Endometrial microvascular endothelial cells (primary cell): ENCODE results near the gene CHCHD6. TPM values are rescaled to one million over a fixed set of nuclear protein-coding genes. Genes with fewer than 3 reads are reported as not detected.

Experiments
- in situ Hi-C: cut with HindIII; loops from 2 replicates; pipeline ENCODE4 v1.10.0; 2017; ENCODE audit warnings: low sequenced_read_pairs, low pct_unique_long_range_greater_than_20kb; ENCODE audit errors: inconsistent ontology term
- total RNA-seq: library from RNA; depleted of rRNA; stranded (reverse); fragments of >200 nt; gene quantifications from one replicate; pipeline ENCODE4 v1.2.3, GENCODE V29; 2015; ENCODE audit errors: inconsistent ontology term

Gene CHCHD6, protein sequence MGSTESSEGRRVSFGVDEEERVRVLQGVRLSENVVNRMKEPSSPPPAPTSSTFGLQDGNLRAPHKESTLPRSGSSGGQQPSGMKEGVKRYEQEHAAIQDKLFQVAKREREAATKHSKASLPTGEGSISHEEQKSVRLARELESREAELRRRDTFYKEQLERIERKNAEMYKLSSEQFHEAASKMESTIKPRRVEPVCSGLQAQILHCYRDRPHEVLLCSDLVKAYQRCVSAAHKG
- total RNA-seq: 18.3 TPM

DNA sequence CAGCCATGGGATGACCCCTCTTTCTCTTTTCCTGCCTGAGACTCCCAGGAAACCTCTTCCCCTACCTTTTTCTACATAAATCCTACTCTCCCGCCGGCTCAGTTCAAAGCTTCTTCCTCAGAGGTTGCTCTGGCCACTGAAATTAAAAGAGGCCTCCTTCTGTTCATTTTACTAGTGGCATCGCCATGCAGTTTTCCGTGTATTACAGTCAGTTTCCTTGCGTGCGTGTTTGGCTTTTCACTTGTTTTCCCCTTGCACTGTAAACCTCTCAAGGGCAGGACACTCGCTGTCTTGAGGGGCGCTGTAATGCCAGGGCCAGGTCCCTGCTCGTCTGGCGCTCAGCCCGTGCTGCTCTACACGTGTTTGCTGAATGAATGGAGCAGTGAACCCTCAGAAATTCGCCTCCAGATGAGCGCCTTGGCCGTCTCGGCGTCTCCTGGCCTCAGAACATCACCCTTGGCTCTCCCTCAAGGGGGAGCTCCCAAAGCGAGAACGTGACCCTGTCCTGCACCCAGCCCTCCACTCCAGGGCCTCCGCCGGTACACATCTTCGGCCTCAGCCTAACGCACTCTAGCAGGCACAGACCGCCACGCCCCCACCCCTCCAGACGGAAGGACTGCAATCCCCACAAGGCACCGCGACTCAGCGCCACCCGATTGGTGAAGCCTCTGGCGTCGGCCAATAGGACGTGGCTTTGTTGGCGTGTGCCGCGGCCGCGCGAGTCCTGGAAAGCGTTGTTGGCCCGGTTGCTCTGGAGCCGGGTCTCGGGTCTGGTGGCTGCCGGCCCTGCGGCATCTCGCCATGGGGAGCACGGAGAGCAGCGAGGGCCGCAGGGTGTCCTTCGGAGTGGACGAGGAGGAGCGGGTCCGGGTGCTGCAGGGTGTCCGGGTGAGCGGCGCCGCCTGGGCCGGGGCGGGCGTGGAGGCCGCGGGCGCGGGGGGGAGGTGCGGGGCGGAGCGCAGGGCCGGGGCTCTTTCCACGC, at the start of gene CHCHD6:
Gene CHCHD6, plus strand, starts transcription at position 729 of the 982 bp plus-strand sequence. Its CDS starts 73 bp downstream, at position 802.
- in situ Hi-C loops: no loop called here

DNA sequence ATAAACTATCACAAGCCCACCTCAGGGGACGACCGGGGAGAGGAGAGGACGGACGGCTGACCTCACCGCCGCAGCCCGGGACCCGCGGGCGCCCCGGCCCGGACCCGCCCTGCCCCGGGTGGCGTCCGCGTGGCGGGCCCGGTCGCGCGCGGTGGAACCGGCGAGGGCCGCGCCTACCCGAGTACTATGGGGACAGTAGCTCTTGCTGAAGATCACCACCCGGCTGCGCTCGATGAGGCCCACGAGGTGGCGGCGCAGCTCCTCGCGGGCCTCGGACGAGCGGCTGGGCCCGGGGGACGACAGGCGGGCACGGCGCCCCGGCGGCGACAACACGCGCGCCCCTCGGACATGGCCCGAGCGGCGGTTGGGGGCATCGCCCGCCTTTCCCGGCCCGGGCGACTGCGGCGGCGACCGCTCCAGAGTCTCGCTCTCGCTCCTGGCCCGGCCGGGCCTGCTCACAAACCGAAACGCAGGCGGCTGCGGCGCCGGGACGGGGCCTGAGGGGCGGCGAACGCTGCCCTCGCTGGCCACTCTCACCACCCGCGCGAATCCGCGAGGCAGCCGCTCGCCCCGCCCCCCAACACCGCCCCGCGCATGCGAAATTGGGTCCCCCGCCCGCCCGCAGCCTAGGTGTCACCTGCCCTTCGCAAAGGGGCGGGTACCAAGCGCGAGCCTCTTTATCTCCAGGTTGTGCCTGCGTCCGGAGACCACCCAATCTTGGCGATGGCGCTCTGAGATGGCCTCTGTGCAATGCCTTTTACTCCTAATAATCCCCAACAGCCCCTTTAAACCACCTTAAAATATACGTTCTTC, 49.3 kb upstream of the CHCHD6 start, which contains the start of gene TXNRD3:
Gene TXNRD3, minus strand, starts transcription at position 554 of the 813 bp plus-strand sequence.
- in situ Hi-C loops: no loop called here

- in situ Hi-C loops: no loop called here
These were observed 48.2 kb upstream of the CHCHD6 start for GRCh38 chr3:126655887-126656286.

- in situ Hi-C loops: no loop called here
These were observed 47.5 kb upstream of the CHCHD6 start for GRCh38 chr3:126656371-126657134.

DNA sequence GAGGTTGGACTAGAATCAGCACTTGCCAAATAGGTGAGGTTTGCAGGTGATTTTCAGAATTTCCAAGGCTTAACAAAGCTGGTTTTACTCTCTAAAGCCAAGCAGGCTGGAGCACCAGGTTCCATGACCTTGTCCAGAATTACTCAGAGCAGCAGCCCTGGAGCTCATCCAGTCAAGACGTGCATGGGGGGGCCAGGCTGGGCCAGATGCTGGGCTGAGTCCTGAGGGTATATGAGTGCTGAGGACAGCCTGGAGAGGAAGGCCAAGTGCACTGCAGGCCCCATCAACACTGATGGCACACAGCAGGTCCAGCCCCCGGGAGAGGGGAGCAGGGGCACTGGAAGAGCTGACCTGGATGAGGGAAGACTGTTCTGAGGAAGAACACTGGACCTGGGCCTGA, 46.1 kb upstream of the CHCHD6 start:
- in situ Hi-C loops: no loop called here

DNA sequence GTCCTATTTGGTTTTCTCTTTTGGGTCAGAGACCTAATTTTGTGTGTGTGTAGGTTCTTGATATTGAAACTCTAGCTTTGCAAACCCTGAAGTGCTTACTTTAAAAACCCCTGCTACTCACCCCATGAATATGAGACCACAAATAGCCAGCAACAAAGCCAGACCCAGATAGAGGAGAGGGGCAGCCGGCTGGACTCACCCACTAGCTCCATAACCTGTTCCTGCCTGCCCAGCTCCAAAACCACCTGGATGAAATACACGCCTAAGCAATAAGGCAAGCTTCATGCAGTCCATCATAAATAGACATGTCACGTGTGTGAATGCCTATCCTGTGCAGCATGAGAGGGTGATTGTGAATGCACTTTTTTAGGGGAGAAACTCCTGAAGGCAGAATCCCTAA, 45.5 kb upstream of the CHCHD6 start:
- in situ Hi-C loops: no loop called here

DNA sequence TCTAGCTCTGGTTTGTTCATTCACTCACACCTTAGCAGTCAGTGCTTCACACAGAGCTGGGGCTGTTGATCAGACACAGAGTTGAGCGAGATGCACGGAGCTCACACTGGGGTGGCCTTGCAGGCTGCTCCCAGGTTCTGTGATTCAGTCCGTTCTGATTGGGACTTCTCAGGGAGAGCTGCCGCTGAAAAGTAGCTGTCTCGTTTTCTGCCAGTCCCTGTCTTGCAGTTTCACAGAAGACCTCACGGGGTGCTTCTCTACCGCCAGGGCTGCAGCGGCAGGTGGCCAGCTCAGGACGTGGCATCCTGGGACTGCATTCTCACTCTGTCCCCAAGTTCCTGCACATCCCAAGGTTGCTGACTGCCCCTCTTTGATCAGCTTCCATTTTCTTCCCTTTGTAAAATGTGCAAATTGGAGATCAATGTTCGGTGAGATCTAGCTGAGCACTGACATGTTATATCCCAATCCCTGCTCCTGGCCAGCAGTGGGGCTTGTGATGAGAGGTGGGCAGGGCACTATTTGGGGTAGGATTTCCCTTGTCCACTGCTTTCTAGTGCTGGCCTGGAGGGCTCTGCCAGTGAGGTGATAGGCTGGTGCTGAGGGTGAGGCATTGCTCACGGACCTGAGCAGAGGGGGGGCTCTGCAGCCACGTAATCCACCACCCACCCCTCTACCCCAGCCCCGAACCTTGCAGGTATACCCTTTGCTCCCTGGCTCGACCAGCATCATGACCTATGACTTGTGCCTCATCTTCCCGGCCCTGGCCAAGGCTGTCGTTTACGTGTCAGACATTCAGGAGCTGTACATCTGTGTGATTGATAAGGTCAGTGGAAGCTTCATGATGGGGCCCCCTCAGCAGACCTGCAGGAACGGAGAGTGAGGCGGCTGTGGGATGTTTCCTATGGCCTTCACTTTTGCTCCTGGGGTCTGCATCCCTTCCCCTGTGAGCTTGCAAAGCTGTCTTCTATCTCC, 43.8 kb upstream of the CHCHD6 start:
- in situ Hi-C loops: no loop called here

DNA sequence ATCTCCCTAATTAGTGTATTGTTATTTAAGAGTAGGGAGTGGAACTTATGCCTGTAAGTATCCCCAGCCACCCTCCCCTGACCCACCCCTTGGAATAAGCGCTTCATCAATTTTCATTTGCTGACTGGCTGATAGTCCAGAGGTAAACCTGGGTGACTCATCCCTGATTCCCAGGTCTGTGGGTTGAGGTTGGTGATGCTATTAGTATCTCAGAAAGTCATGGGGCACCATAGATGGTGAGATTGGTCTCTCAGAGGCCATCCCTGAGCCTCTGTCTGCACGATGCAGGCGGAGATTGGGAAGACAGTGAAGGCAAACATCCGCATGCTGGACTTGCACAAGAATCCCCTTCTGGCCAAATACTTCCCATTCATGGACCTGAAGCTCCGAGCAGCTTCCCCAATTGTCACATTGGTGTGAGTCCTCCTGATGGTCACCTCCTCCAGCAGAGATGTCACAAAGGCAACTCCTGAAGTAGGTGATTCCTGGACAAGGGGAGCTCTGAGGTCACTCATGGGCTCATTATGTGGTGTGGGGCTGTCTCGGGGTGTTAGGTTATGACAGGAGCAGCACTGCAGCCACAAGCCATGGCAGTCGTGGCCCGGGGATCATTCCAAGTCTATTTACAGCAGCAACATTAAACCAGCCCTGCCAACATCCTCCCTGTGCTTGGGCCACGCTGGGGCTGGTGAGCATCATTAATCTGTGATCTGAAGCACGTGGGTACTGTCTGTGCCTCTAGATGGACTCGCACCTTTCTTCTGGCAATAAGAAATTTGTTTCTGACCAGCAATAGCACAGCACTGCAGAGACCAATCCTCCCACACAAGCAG, 42.3 kb upstream of the CHCHD6 start:
- in situ Hi-C loops: no loop called here

DNA sequence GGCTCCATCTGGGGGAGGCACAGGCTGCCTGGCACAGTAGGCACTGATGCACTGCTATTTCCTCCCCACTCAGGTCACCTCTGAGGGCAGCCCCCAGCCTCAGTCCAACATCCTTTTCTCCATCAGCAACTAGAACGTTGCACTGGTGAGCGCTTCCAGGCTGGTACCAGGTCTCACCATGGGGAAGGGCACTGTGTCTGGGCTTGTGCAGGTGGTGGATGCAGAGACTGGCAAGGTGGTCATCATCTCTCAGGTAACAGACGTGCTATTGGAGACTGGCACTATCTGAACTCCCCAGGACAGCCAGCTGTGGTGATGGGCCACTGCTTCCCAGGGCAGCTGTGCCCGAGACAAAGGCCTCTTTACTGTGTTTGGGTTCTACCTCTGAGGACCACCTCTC, 40.8 kb upstream of the CHCHD6 start:
- in situ Hi-C loops: no loop called here

DNA sequence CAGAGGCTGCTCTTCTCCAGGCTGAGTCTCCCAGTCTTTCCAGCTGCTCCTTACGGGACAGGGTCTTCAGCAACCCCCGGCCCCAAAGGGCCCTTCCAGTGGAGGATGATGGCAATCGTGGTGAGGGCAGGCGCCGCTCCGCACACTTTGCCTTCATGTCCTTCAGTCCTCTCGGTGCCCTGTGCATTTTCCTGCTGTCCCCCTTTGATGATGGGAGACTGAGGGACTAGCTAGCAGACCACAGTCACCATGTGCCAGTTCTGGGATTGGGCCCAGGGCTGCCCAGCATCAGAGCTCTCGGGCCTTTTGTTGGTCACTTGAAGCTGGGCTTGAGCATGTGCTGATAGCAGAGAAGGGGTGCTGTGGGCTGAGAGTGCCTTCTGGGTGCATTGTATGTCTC, 40.3 kb upstream of the CHCHD6 start:
- in situ Hi-C loops: no loop called here

- in situ Hi-C loops: no loop called here
These were observed 39.3 kb upstream of the CHCHD6 start for GRCh38 chr3:126664591-126665214.

DNA sequence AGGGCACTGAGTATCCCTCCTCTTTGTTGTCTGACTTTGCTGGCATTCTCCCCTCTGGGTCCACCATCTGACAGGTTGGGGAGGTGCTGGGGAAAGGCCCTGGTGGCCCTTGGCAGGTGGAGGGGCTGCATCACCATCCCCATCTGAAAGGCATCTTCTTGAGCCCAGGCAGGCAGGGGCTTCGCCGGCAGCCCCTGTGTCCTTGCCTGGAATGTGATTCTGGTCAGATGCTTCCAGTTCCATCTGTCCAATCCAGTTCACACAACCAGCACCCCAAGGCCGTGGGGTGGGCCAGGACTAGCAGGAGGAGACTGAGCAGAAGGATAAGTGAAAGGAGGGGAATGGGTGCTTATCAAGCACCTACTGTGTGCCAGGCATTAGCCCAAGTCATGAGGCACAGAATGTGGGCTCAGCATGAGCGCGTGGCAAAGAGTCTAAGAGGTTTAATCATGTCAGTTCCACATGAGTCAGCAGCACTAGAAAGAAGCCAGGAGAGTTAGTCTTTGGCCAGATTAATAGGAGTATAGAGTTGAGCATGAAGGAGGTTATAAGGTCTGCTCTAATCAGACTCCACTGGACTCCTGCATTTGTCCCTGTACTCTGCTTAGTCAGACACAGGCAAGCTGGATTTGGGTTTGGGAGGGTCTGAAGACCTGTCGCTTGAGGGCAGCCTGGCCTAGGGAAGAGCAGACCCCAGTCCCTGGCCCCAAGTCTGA, 38.7 kb upstream of the CHCHD6 start:
- in situ Hi-C loops: no loop called here

GRCh38 chr3:126665959-126666657, 37.9 kb upstream of the CHCHD6 start:
- in situ Hi-C loops: no loop called here

- in situ Hi-C loops: no loop called here
These were observed 37.1 kb upstream of the CHCHD6 start for GRCh38 chr3:126666658-126667528.
